Common myeloid progenitor, CD34-positive (primary cell): Measurements from ENCODE around the gene OXNAD1.
A peak's percentile ranks its signal among the peaks of the same experiment; 100 is the strongest.

Experiments used
- CTCF ChIA-PET: fragments of 350-600 bp; sonication (Branson Sonifier 250); formaldehyde crosslinking; loops from one replicate; lab custom pipeline; 2021; ENCODE audit warnings: antibody characterized with exemption; lab: Charles Lee
- POLR2A ChIA-PET: fragments of 350-600 bp; sonication (Branson Sonifier 250); formaldehyde crosslinking; loops from one replicate; lab custom pipeline; 2021; ENCODE audit warnings: antibody characterized with exemption; lab: Charles Lee
- DNase-seq, 3 donors: peaks; one replicate each; pipeline versions ENCODE4 v3.0.0 to v3.0.0-alpha.2; 2013
- H3K27ac ChIP-seq, 2 experiments: 1 replicate in 1 of 2; 2 replicates in 1 of 2; pipeline ENCODE4 v1.7.0; 2013; ENCODE audit warnings: inconsistent platforms in 2 of 2, low read length in 2 of 2, mild to moderate bottlenecking in 2 of 2, low read depth in 1 of 2, moderate library complexity in 1 of 2; ENCODE audit not compliant: severe bottlenecking in 2 of 2, insufficient read depth in 1 of 2, poor library complexity in 1 of 2
- H3K27me3 ChIP-seq, 5 experiments: replicated peaks in 2 of 5; 1 replicate in 3 of 5; 2 replicates in 2 of 5; pipeline versions ENCODE4 v1.6.1 to v1.7.0; 2013; ENCODE audit warnings: low read length in 4 of 5, mild to moderate bottlenecking in 2 of 5, moderate library complexity in 2 of 5, inconsistent platforms in 1 of 5; ENCODE audit not compliant: insufficient read depth in 5 of 5, control insufficient read depth in 4 of 5
- H3K36me3 ChIP-seq, 4 experiments: 1 replicate in 2 of 4; 2 replicates in 2 of 4; pipeline versions ENCODE4 v1.6.1 to v1.7.0; 2013; ENCODE audit warnings: low read length in 3 of 4, control low read depth in 1 of 4, mild to moderate bottlenecking in 1 of 4; ENCODE audit not compliant: control insufficient read depth in 4 of 4, insufficient read depth in 4 of 4
- H3K4me1 ChIP-seq, 4 experiments: 1 replicate in 3 of 4; 2 replicates in 1 of 4; pipeline versions ENCODE4 v1.6.1 to v1.7.1; 2013; ENCODE audit warnings: low read length in 3 of 4, mild to moderate bottlenecking in 3 of 4, control low read depth in 1 of 4, inconsistent platforms in 1 of 4, moderate library complexity in 1 of 4; ENCODE audit not compliant: control insufficient read depth in 4 of 4, insufficient read depth in 4 of 4; ENCODE audit errors: control extremely low read depth in 1 of 4
- H3K4me3 ChIP-seq, 7 experiments: 1 replicate in 4 of 7; 2 replicates in 3 of 7; pipeline versions ENCODE4 v1.5.1 to v1.7.0; 2013; ENCODE audit warnings: mild to moderate bottlenecking in 7 of 7, low read length in 6 of 7, moderate library complexity in 6 of 7, inconsistent platforms in 2 of 7, low read depth in 2 of 7, control low read depth in 1 of 7; ENCODE audit not compliant: insufficient read depth in 4 of 7, control insufficient read depth in 1 of 7; ENCODE audit errors: extremely low read depth in 1 of 7
- H3K9me3 ChIP-seq, 5 experiments: 1 replicate in 4 of 5; 2 replicates in 1 of 5; pipeline versions ENCODE4 v1.6.1 to v1.7.1; 2013; ENCODE audit warnings: low read length in 4 of 5, mild to moderate bottlenecking in 2 of 5, inconsistent platforms in 1 of 5, low read depth in 1 of 5, moderate library complexity in 1 of 5; ENCODE audit not compliant: control insufficient read depth in 4 of 5, insufficient read depth in 2 of 5; ENCODE audit errors: control extremely low read depth in 1 of 5
- WGBS: methylation state at CpG from one replicate; pipeline ENCODE4 v1.1.5; 2013; ENCODE audit not compliant: insufficient coverage; 5-methylcytosine and 5-hydroxymethylcytosine counted together

Gene OXNAD1

DNA sequence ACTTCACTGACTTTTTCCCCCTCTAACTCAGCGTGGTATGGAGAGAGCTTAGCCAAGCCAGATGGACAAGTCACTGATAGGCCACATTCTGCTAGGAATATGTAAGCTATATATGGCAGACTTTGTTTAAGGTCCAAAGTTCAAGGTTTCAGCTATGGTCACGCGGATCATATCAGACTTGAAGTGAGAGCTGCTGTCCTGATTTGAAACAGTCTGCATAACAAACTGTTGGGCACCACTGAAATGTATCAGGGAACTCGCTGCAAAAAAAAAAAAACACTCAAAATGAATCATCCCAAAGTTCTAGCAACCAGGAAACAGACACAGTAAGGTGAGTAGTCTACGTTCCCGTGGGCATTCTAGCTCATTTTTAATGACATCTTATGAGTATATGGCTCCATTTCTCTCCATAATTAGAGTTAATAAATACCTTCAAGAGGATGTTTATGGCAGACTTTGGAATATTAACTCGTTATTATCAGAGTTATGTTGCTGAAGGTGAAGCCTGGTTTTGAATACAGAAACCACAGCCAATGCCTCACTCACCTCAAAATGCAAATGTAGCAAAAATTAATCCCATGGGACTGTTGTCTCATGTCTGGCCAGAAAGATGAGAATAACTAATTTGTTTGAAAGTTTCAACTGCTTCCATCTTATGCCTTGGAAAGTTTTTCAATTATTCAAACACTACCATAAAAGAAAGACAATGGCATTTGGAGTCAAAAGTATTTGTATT, 12.6 kb upstream of the OXNAD1 start:
- Histone ChIP-seq H3K9me3 (no peaks in the 10 kb centered on the region), H3K36me3 (no peaks in the 10 kb centered on the region), H3K4me3 (no peak overlapping the region), H3K27ac (no peak overlapping the region), H3K27me3 (no peaks in the 10 kb centered on the region), H3K4me1 (peaks cover 0 to 2% (median 0%) of the 10 kb centered on the region in 4 experiments)
- 86% methylated on average over 3 of the region's 7 CpGs for WGBS
- ChIA-PET POLR2A (interaction anchor here (1.0 kb wide), 1 partner anchor 12 kb away, joined by 5 read pairs; the partner anchor contains the start of genes DPH3 and OXNAD1), CTCF (interaction anchor here (0.6 to 3.2 kb wide), 7 partner anchors 8 to 437 kb away, joined by 3 to 19 read pairs (median 3); partner anchors contain the start of genes DPH3 and OXNAD1)
- no peak for DNase-seq

DNA sequence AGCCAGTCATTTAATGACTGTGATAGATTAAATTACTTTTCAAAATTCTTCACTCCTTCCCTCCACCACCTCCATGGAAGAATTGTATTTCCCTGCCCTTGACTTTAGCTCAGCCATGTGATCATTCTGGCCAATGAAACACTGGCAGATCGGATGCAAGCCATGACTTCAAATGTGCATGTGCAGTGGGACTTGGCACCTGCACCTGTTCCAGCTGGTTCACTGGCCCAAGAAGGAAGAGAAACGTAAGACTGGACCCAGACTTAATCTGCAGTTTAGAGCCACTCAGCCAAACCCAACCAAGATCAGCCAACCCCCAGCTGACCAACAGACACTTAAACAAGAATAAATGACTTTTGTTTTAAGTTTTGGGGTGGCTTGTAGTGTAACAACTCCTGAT, 12.0 kb upstream of the OXNAD1 start:
- DNase-seq: no peak
- Histone ChIP-seq H3K9me3 (no peaks in the 10 kb centered on the region), H3K27me3 (no peaks in the 10 kb centered on the region), H3K4me1 (no peaks in the 10 kb centered on the region), H3K27ac (no peak overlapping the region), H3K36me3 (no peaks in the 10 kb centered on the region), H3K4me3 (no peak overlapping the region)
- CTCF ChIA-PET: interaction anchor here (0.8 to 3.2 kb wide), 3 partner anchors 9 to 438 kb away, joined by 3 to 19 read pairs (median 6); partner anchors contain the start of genes DPH3 and OXNAD1
- POLR2A ChIA-PET: no interaction called here
- 100% methylated on average over 1 of the region's 2 CpGs for WGBS

DNA sequence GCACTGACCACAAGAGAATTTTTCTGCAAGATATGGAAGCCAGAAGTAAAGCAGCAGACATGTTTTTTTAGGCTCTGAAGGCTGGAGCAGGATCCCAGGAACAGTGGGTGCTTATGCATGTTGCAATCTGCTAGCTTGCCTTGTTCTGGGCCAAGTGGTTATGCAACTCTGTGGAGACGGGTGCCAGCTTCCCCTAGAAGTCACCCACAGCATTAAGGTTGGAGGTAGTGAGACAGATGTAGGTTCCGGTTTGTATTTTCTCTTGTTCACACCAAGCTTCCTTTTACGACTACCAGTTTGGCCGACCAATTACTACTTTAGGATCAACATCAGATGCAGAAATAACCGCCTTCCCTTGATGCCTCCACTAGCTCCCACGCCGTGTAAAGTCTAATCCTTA, 11.4 kb upstream of the OXNAD1 start:
- Histone ChIP-seq H3K27me3 (no peaks in the 10 kb centered on the region), H3K4me3 (no peak overlapping the region), H3K9me3 (no peaks in the 10 kb centered on the region), H3K36me3 (no peaks in the 10 kb centered on the region), H3K4me1 (no peaks in the 10 kb centered on the region), H3K27ac (no peak overlapping the region)
- ChIA-PET POLR2A (no interaction called here), CTCF (interaction anchor here (0.8 to 2.3 kb wide), 3 partner anchors 10 to 203 kb away, joined by 3 to 6 read pairs (median 4); partner anchors contain the start of gene DPH3)
- WGBS: 93% methylated on average over 6 of the region's 7 CpGs
- DNase-seq: peak in 1 of 3 donors; percentile 16

DNA sequence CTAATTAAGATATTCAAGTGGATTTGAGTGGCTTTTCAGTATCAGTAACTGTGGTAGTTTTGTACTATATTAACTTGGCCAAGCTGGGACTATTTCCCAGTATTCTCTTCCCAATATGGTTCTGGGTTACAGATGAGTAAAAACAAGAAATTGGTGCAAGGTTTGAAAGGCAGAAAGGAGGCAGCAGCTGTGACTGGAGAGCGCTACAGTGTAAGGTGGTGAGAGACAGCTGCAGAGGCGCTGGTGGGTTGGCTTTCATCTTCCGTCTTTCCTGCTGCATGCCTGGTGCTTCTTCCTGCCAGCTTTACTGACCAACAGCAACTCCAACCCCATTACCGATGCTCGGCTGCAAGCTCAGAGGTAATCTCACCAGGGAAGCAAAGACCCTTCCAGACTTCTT, 10.1 kb upstream of the OXNAD1 start:
- Histone ChIP-seq H3K9me3 (no peaks in the 10 kb centered on the region), H3K4me3 (no peak overlapping the region), H3K27me3 (no peaks in the 10 kb centered on the region), H3K27ac (no peak overlapping the region), H3K36me3 (peaks cover 0 to 6% (median 4%) of the 10 kb centered on the region in 4 experiments), H3K4me1 (no peaks in the 10 kb centered on the region)
- no peak for DNase-seq
- CTCF ChIA-PET: no interaction called here
- POLR2A ChIA-PET: interaction anchor here (0.5 kb wide), 1 partner anchor 1818 kb away, joined by 5 read pairs; no protein-coding TSS in a partner anchor
- 100% methylated on average over 3 of the region's 5 CpGs for WGBS

DNA sequence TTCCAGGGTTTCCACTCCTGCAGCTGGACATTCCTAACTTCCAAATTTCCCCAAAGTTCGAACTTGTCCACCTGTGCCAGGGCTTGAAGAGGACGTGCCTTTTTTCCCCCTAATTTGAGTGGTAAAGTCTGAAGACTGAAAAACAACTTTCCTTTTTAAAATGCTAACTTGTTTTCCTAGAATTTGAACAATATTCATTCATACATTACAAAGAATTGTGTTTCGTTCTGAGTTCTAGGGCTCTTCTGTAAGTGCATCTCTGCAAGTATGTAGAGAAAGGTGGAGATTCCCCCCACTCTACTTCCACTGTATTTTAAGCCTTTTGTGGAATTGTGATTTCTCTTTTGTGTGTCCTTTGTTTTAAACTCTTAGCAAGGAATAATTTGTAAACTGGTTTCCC, 9.7 kb upstream of the OXNAD1 start:
- no peaks in the 10 kb centered on the region for H3K9me3 ChIP-seq
- WGBS: 92% methylated on average over 2 of the region's 3 CpGs
- ChIA-PET POLR2A (interaction anchor here (0.5 kb wide), 1 partner anchor 1818 kb away, joined by 5 read pairs; no protein-coding TSS in a partner anchor), CTCF (no interaction called here)
- H3K4me3 ChIP-seq: no peak overlapping the region
- no peak overlapping the region for H3K27ac ChIP-seq
- DNase-seq: no peak
- no peaks in the 10 kb centered on the region for H3K4me1 ChIP-seq
- no peaks in the 10 kb centered on the region for H3K27me3 ChIP-seq
- peaks cover 0 to 8% (median 5%) of the 10 kb centered on the region in 4 experiments for H3K36me3 ChIP-seq

DNA sequence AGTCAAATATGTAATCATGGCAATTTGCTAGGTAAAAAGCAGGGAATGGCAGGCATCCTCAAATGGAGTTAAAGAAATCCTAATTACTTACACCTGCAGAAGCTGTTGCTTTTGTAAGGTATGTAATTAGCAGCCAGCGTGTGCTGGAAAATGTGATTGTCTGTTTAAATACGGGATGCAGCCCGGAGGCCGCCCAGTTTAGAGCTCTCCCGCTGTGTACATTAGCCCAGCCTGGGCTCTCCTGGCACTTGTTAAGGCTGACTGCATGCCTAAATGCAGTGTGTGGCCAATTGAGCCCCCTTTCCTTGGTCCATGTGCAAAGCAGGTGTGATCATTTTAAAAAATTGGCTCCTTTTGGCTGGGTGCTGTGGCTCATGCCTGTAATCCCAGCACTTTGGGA, 9.3 kb upstream of the OXNAD1 start:
- Histone ChIP-seq H3K4me1 (no peaks in the 10 kb centered on the region), H3K27me3 (no peaks in the 10 kb centered on the region), H3K4me3 (no peak overlapping the region), H3K36me3 (peaks cover 4 to 10% (median 6%) of the 10 kb centered on the region in 4 experiments), H3K27ac (no peak overlapping the region), H3K9me3 (no peaks in the 10 kb centered on the region)
- no peak for DNase-seq
- 100% methylated on average over 5 of the region's 5 CpGs for WGBS
- ChIA-PET CTCF (no interaction called here), POLR2A (interaction anchor here (0.5 kb wide), 1 partner anchor 1818 kb away, joined by 5 read pairs; no protein-coding TSS in a partner anchor)

DNA sequence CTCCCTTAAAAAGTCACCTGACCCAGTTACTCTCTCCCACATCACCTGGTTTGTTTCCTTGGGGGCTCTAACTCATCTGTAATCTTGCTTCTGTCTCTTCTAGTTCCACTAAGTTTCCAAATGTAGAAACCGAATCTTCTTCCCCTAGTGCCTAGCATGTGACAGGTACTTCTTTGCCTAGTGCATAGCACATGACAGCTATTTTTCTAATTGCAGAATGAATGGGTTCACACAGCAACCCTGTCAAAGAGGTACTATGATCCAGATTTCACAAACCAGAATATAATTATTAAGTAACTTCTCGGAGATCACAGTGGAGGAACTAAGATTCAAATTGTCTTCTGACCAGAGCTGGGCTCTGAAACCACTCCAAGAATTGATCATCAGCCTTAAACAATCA, 7.7 kb upstream of the OXNAD1 start:
- CTCF ChIA-PET: no interaction called here
- POLR2A ChIA-PET: interaction anchor here (0.7 kb wide), 1 partner anchor 412 kb away, joined by 3 read pairs; no protein-coding TSS in a partner anchor
- Histone ChIP-seq H3K36me3 (peaks cover 4 to 10% (median 6%) of the 10 kb centered on the region in 4 experiments), H3K4me3 (no peak overlapping the region), H3K27me3 (no peaks in the 10 kb centered on the region), H3K27ac (no peak overlapping the region), H3K9me3 (no peaks in the 10 kb centered on the region), H3K4me1 (no peaks in the 10 kb centered on the region)
- 81% methylated on average over 2 of the region's 2 CpGs for WGBS
- no peak for DNase-seq
